GM21717 (cell line): Measurements from ENCODE around the gene GTF2H4.
"Not testable (repeated sequence)": the region's sequence is repeated elsewhere in the genome, so short reads cannot be mapped to it uniquely, and the experiment has no call there.

Experiments used
- ATAC-seq: cut with Tn5 transposase; IDR thresholded peaks from one replicate; pipeline ENCODE4 v1.9.1; 2021; ENCODE audit warnings: mild to moderate bottlenecking, moderate library complexity; ENCODE audit not compliant: unreplicated experiment

Gene GTF2H4

GRCh38 chr6:30893666-30894065 is 14.3 kb upstream of the GTF2H4 start:
- no peak for ATAC-seq

GRCh38 chr6:30894381-30894780 is 13.6 kb upstream of the GTF2H4 start:
- ATAC-seq = no peak

GRCh38 chr6:30894935-30895334 is 13.1 kb upstream of the GTF2H4 start:
- no peak for ATAC-seq

- ATAC-seq = no peak
These were observed 12.7 kb upstream of the GTF2H4 start for GRCh38 chr6:30895343-30895742.

- ATAC-seq = no peak
These were observed 11.5 kb upstream of the GTF2H4 start for GRCh38 chr6:30896541-30896940.

GRCh38 chr6:30897882-30898281 is 10.1 kb upstream of the GTF2H4 start:
- ATAC-seq = no peak

GRCh38 chr6:30898750-30899360 is 9.2 kb upstream of the GTF2H4 start:
- no peak for ATAC-seq

- ATAC-seq = no peak
These were observed 7.1 kb upstream of the GTF2H4 start for GRCh38 chr6:30900863-30901417.

GRCh38 chr6:30901436-30901835 is 6.6 kb upstream of the GTF2H4 start:
- no peak for ATAC-seq

GRCh38 chr6:30902196-30902595 is 5.8 kb upstream of the GTF2H4 start:
- not testable (repeated sequence) for ATAC-seq

GRCh38 chr6:30902709-30903108 is 5.3 kb upstream of the GTF2H4 start:
- ATAC-seq = no peak

GRCh38 chr6:30903236-30903635 is 4.8 kb upstream of the GTF2H4 start:
- ATAC-seq = no peak

GRCh38 chr6:30907290-30907757 is 683 bp upstream of the GTF2H4 start:
- ATAC-seq = not testable (repeated sequence)

GRCh38 chr6:30908700-30909099 is 693 bp downstream of the GTF2H4 start:
- ATAC-seq = no peak

GRCh38 chr6:30910473-30910872 is 2.5 kb downstream of the GTF2H4 start:
- not testable (repeated sequence) for ATAC-seq

- ATAC-seq = no peak
These were observed 4.9 kb downstream of the GTF2H4 start for GRCh38 chr6:30912746-30913520.

- peak; percentile 16 for ATAC-seq
These were observed 5.7 kb downstream of the GTF2H4 start for GRCh38 chr6:30913721-30914075.

- peak; percentile 63 for ATAC-seq
These were observed 6.3 kb downstream of the GTF2H4 start, which contains the start of gene VARS2 for GRCh38 chr6:30914076-30914853. TSS of gene VARS2 (plus strand) at chr6:30914238. CDS start at chr6:30914837, 599 bp downstream.

- no peak for ATAC-seq
These were observed 7.0 kb downstream of the GTF2H4 start for GRCh38 chr6:30914854-30915590.

GRCh38 chr6:30915591-30915946 is 7.6 kb downstream of the GTF2H4 start:
- ATAC-seq = no peak

- no peak for ATAC-seq
These were observed 9.0 kb downstream of the GTF2H4 start for GRCh38 chr6:30917041-30917440.
